HG03520 (cell line): ENCODE measurements around the gene KIF17.

Experiments used
- ATAC-seq: cut with Tn5 transposase; IDR thresholded peaks from one replicate; pipeline ENCODE4 v1.9.1; 2021; ENCODE audit warnings: mild to moderate bottlenecking, moderate library complexity; ENCODE audit not compliant: unreplicated experiment

The KIF17 gene

DNA sequence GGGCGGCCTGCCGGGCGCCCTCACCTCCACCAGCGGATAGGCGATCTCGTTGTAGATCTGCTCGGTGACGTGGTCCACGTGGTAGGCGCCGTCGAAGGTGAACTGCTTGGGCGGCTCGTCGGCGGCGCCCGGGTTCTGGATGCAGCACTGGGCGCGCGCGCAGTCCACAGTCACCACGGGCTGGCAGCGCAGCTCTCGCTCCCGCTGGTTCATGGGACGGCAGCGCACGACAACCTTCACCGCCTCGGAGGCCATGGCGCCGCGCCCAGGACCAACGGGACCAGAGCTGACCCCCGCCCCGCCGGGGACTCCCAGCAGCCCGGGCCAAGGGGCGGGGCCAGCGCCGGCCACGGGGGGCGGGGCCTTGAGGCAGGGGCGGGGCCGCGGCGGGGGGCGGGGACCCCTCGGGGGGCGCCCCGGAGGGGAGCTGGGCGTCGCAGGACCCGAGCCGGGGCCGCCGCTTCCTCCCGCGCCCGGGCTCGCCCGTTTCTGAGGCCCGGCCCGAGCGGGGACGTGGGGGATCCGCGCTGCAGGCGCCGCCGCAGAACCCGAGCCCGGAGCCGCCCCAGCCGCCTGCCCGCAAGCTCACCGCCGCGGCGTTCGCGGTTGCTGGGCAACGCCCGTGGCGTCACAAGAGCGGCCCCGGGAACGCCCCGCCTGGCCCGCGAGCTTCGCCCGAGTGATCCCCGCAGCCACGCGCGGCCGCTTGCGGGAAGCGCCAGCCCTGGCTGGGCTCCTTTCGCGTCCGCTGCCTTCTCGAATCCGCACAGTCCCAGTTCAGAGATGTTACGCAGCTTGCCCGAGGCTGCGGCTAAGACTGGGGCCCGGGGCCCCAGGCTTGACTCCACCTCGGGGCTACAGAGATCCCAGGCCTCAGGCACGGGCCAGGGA, at the start of gene KIF17:
Gene KIF17, minus strand, starts transcription at position 556 of the 891 bp plus-strand sequence. Its CDS starts 301 bp downstream, at position 255.
- no peak for ATAC-seq

DNA sequence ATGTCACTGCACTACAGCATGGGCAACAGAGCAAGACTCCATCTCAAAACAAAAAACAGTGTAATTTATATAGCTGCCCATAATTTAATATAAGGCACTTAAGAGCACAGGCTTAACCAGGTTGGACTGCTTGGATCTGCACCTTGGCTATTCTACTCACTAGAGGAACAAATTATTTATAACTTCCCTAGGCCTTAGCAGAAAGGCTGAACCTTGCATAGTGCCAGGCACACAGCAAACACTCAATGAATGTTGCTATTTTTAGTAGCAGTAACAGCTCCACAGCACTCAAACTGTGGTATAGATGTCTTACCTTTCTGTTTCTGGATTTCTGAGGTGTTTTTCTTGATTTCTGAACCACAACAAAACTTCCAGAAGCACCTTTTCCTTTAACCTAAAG, 49.5 kb upstream of the KIF17 start:
- ATAC-seq = no peak

DNA sequence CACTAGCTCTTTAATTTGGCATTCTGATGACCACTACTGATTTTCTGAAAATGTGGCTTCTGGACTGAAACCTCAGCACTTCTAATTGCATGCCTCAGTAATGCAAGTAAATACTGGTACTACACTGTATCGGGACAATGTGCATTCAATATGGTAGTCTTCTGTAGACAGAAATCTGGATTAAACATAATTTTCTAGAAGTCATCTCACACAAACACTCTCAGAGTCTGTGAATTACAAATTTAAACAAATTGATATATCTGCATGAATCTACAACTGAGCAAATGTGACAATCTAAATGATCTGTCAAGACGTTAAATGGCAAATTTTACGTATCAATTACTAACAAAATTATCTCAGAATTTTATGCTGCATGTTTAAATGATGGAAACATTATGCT, 45.6 kb upstream of the KIF17 start:
- ATAC-seq = no peak

DNA sequence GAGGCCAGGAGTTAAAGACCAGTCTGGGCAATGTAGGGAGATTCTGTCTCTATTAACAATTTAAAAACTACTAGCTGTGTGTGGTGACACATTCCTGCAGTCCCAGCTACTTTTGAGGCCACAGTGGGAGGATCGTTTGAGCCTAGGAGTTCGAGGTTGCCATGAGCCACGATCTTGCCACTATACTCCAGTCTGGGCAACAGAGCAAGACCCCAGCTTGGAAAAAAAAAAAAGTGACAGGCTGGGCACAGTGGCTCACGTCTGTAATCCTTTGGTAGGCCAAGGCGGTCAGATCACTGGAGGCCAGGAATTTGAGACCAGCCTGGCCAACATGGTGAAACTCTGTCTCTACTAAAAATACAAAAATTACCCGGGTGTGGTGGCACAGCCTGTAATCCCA, 42.5 kb upstream of the KIF17 start:
- no peak for ATAC-seq

DNA sequence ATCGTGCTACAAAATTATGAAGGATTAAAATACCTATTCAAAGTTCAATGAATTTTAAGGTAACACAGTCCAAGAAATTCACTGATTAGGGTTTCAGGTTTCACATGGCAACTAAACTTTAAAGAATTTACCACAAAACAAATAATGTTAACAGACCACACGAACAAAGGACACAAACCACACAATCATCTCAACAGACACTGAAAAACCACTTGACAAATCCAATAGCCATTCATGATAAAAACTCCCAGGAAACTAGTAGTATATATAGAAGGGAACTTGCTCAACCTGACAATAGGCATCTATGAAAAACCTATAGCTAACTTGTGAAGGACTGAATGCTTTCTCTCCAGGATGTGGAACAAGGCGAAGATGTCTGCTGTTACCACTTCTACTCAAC, 35.8 kb upstream of the KIF17 start:
- ATAC-seq = no peak

DNA sequence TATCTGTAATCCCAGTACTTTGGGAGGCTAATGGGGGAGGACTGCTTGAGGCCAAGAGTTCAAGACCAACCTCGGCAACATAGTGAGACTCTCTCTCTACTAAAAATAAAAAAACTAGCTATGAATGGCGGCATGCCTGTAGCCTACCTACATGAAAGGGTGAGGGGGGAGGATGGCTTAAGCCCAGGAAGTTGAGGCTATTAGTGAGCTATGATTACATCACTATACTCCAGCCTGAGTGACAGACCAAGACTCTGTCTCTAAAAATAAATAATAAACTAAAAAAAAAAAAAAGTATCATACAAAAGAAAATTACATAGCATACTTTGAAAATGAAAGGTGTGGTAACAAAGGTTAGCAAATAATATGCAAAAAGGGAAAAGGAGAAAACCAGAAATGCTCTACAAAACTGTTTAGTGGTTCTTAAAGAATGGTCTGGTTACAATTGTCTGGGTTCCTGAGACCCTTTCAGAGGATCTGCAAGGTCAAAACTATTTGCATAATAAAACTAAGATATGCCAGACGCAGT, 33.7 kb upstream of the KIF17 start:
- ATAC-seq = no peak

DNA sequence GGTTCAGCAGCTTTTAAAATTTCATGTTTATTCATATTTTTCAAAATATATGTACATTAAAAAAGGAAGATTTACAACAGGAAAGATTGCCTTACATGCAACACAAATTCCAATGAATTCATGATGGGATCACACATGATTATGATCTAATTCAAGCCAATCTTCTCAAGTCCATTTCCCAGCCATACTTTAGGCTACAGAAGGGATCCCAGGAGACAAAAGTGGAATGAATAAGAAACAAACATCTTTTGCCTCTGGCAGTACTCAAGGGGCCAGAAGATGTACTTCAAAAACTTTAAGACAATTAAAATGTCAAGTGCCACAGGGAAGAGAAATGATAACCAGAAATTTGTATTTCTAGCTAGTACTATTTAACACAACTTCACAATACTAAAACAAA, 24.9 kb upstream of the KIF17 start:
- ATAC-seq = no peak

DNA sequence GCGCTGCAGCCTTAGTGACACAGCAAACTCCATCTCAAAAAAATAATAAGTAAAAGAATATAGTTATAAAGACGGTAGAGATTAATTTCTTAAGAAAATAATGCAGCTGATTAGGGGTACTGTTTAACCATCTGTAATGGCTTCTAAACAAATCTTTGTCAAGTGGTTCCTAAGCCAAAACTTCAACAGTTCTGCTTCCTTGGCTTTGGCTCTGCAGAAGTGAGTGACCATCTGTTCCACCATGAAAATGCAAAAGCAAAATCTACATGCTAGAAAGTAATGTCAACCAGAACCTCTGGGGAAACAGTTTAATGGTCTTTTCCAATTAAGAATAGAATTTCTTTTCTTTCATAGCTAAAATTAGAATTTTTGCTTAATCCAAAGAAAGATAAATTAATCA, 23.0 kb upstream of the KIF17 start:
- no peak for ATAC-seq

DNA sequence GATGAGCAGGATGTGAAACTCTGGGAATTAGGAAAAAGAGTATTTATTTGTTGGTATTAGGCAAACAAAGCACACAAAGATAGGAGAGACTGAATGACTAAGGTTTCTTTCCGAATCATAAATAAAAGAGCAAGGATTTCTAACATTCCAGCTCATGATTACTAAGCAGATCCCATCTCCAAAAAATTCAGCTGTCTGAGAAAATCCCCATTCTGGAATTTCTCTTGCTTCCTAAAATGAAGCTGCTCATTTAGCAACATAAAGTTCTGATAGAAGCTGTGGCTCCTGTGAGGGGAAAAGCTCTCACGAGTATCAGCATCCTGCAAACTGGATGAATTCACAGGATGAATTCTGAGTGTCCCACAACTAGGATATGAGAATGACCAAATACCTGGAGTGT, 21.4 kb upstream of the KIF17 start:
- no peak for ATAC-seq

DNA sequence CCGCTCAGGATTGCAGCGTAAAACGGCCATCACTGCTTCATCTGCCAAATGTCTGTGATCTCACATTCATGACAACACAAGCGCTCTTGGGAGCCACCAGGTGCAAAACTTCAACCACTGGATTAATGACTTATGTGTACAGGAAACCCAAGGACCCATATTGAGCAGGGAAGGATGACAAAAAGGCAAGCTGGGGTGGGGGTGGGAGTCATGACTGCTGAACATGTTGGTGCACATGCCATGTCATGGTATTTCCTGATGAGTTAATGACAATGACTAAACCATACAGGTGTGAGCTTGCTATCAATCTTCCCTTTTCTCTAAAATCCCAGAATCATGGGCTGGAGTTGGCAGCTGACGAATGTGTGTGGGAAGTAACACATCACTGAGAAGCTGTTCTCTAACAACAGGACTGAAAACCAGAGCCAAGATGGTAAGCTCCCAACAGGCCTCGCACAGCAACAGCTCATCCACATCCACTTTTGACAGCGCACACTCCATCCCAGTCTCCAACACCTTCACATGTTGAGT, 17.8 kb upstream of the KIF17 start:
- no peak for ATAC-seq

DNA sequence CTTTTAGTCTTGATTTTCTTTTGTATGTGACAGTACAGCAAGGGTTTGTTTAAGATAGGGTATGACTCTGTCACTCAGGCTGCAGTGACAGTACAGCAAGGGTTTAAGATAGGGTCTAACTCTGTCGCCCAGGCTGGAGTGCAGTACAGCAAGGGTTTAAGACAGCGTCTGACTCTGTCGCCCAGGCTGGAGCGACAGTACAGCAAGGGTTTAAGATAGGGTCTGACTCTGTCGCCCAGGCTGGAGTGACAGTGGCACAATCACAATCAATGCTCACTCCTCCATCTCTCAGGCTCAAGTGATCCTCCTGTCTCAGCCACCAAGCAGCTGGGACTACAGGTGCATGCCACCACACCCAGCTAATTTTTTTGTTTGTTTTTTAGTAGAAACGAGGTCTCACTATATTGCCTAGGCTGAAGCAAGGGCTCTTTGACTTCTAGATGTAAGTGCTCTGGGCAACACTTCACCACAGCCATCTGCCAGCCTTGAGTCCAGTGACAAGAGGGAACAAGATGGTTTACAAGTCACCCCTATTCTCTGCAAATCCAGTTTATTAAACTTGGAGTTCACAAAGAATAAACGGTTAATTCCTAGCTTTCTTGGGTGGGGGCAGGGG, 15.7 kb upstream of the KIF17 start:
- ATAC-seq = no peak

DNA sequence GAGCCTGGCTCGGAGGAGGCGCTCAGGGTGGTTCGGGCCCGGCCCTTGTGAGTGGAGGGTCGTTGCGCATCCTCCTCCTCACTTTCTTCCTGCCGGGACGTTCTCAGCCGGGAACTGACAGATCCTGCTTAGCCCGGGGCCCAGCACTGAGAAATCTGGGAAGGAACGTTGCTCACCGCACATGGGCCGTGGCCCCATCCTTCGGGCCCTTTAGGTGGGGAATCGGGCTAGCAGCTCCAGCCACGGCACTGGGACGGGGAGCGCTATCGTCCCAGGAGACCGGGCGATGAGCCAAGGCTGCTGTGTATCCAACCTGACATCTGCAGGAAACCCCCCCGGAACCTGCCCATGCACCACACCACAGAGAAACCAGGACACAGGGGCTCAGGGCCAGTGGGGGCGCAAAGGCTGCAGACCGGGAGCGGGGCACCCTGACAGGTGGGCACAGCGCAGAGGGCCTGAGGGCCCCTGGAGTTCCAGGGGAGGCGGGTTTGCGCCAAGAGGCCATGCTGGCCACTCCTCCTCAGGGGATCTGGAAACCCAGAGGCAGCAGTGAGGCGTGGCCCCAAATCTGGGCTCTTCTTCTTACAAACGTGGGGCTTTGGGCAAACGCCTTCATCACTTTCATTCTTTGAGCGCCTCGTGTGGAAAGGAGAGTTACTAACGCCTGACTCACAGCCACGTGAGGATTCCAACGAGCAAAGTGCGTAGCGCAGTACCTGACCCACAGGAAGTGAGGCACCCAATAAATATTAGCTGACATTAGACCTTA, 15.0 kb upstream of the KIF17 start, which contains the start of gene SH2D5:
Gene SH2D5, minus strand, starts transcription at position 116 of the 772 bp plus-strand sequence. CDS start 4,659 bp downstream, outside the sequence.
- ATAC-seq = peak; percentile 47

DNA sequence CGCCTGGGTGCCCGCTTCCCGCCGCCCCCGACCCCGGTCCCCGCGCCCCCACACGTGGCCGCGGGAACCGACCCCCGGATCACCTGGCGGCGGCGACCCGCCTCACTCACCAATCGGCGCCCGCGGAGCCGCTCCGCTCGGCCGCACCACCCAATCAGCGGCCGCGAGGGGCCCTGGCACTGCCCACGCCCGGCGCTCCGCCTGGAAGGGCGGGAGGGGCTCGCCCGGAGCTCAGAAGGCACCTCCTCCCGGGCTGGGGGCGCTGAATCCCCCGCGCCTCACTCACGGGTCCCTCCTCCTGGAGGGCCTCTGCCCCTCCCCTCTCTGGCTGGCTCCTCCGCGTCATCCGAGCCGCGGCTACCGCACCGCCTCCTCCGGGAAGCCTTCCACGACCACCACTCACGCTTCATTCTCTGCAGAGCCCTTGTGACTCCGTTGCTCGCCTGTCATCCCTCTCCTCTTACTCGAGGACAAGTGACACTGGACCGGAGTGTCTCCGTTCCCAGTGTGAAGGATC, 14.3 kb upstream of the KIF17 start:
- peak; percentile 35 for ATAC-seq

DNA sequence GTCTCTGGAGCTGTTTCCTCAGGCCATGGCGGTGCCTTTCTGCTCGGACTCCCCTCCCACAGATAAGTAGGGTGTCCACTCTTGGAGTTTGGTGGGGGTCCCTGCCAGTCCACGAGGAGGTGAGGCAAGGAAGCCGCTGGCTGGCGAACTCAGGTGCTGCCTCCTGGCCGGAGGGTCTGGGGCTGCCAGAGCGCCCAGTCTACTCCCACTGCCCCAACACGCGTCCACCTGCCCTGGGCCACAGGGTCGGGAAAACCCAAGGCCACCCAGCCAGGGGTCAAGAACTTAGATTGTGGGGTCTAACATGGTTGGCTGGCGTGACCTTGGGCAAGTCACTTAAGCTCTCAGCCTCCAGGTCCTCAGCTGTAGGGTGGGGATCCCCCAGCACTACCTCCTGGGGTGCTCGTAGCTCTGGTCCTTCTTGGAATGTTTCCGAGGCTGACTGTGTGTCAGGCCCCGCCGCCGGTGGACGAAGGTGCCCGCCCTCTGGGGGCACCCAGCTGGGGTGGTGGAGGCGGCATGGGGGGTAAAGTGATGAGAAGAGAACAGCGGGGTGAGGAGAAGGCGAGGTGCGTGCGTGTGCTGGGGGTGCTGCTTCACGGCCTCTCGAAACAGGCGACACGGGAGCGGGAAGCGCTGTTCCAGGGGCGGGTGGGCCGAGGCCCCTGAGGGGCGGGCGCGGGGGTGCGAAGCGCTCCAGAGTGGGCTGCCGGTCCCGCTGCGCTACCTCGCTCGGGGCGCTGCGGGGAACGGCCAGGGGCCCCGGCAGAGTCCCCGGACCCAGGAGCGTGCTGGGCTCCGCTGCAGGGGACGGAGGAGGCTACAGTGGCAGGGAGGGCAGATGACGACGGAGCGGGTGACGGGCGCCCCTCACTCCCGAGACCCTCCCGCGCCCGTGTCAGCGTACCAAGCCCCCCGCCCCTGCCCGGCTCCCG, 13.5 kb upstream of the KIF17 start:
- ATAC-seq = no peak

DNA sequence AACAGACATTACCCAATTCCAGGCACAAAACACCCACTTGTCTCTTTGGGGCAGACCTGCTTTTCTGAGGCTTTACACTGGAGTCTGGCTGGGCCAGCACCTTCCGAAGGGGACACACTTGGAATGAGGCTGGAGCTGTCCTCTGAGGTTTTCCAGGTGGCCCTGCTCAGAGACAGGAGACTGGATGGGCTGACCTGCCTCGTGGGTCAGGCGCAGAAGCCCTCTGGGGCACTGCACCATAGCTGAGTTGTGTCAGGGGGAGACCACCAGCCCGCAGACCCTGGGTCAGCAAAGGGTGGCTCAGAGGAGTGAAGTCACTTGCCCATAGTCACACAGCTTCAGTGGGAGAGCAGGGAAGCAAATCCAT, 12.9 kb upstream of the KIF17 start:
- ATAC-seq = no peak

DNA sequence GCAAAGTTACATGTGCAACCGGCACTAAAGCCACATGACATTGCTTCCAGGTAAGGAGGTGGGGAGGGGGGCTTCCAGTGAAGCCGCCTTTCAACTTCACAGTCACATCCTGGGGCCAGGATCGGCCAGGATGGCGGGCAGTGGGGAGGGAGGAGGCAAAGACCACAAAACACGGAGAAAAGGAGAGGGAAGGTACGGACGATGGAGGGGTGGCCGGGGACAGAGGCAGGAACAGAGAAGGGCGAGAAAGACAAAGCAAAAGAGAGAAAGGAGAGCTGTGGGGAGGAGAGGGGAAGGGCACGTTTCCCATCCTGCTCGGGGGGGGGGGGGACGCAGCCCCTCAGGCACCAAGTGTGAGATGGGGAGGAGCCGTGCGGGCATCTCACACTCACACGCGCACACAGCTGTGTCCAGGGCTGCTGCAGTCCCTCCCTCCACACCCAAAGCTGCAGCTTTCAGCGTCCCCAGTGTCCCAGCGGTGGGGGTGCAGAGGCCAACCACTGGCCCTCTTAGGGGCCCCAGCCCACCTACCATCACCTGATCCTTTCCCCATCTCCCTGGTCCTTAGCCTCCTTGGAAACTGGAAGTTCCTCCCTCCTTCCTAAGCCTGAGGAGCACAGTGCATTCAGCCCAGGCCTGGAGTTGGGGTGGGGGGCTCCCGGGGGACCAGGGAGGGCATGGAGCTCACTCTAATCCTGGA, 12.3 kb upstream of the KIF17 start:
- no peak for ATAC-seq

DNA sequence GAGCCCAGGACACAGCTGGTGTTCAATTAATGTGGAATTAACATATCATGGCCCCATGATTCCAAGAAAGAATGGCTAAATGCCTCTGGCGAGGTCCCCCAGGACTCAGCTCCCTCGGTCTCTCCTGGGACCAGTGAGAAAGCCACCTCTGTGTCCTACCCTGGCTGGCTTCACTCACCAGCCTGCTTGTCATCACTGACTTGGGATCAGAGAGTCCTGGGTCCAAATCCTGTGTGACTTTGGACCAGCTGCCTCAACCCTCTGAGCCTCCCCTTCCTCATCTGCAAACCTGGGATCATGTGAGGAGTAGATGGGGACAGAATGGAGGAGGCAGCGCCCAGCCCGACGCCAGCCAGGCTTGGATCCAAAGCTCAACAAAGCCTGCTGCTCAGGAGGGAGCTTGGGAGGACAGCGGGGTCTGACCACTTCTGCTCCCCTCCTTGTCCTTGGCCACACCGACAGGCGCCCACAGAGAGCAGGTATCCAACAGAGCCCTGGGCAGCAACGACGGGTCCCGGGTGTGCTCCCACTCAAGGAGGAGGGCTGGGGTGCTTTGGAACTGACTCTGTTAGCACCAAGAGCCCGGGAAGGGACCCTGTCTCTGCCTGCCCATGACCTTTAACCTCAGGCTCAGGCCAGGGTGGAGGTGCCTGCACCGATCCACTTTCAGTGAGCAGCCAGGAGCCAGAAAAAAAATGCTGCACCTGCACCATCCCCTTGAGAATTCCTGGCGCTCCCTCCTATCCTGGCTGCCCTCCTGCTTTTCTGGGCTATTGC, 11.5 kb upstream of the KIF17 start:
- ATAC-seq = no peak

DNA sequence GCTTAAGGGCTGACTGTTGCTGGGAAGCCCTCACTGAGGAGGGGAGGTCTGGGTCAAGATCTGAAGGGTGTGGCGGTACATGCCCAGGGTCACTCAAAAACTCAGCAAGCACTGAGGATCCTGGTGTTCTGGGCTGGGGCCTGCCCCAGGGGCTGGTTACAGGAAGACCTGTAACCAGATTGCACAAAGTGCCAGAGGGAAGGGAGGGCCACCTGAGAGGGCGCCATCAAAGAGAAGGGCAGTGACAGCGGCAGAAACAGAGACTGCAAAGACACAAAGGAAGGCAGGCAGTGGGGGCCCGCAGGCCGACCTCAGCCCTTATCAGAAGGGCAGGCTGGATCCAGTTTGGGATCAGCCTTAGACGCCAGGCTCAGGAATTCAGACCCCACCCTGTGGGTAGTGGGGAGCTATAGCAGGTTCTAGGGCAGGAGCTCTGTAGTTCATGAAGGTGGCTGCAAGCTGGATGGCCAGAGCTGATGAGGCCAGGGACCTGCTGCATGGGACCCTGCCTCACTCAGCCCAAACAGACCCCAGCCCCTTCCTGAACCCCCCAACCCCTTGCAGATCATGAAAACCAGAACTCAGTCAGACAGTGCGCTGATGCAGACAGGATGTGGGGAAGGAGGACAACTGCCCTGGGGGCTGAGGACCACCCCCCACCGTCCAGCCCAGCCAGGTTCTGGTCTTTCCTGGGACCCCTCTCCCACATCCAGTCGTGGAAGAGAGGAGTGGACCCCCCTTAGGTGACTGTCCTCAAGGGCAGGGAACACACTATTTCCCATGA, 10.8 kb upstream of the KIF17 start:
- ATAC-seq = no peak
